ENCODE results near the gene ATOX1.
A peak's percentile ranks its signal among the peaks of the same experiment; 100 is the strongest.

Gene ATOX1

GRCh38 chr5:151741678-151742423 lies 16.6 kb downstream of the ATOX1 start:
- no peaks in the 10 kb centered on the region for H3K36me3 ChIP-seq (ENCODE audit: control insufficient read depth, insufficient read depth, low read length)
- no peak overlapping the region for H2AFZ ChIP-seq
- H3K4me2 ChIP-seq (ENCODE audit: low read length): no peak overlapping the region
- TF ChIP-seq CTCF (IDR thresholded peaks at IDR 0.05): no peak
- no peaks in the 10 kb centered on the region for H3K79me2 ChIP-seq
- H3K9me3 ChIP-seq (ENCODE audit: control insufficient read depth, low read length): no peaks in the 10 kb centered on the region
- no peak overlapping the region for H3K4me3 ChIP-seq (ENCODE audit: low read depth, low read length)
- H3K9ac ChIP-seq: no peak overlapping the region
- no peak overlapping the region for H3K27ac ChIP-seq
- no peaks in the 10 kb centered on the region for H3K27me3 ChIP-seq (ENCODE audit: control insufficient read depth, insufficient read depth, low read length)
- H3K4me1 ChIP-seq: peaks cover 4% of the 10 kb centered on the region

- no peak for TF ChIP-seq CTCF (IDR thresholded peaks at IDR 0.05)
- no peaks in the 10 kb centered on the region for H3K36me3 ChIP-seq (ENCODE audit: control insufficient read depth, insufficient read depth, low read length)
- H3K27me3 ChIP-seq (ENCODE audit: control insufficient read depth, insufficient read depth, low read length): no peaks in the 10 kb centered on the region
- H3K9ac ChIP-seq: no peak overlapping the region
- H2AFZ ChIP-seq: no peak overlapping the region
- H3K4me1 ChIP-seq: peaks cover 4% of the 10 kb centered on the region
- no peak overlapping the region for H3K27ac ChIP-seq
- H3K9me3 ChIP-seq (ENCODE audit: control insufficient read depth, low read length): no peaks in the 10 kb centered on the region
- H3K4me2 ChIP-seq (ENCODE audit: low read length): no peak overlapping the region
- H3K79me2 ChIP-seq: no peaks in the 10 kb centered on the region
- H3K4me3 ChIP-seq (ENCODE audit: low read depth, low read length): no peak overlapping the region
These were observed 17.5 kb downstream of the ATOX1 start for GRCh38 chr5:151740958-151741373.

- Histone ChIP-seq H3K9ac (no peak overlapping the region), H3K4me3 (ENCODE audit: low read depth, low read length) (no peak overlapping the region)
These were observed 18.0 kb downstream of the ATOX1 start for GRCh38 chr5:151740336-151740942.

GRCh38 chr5:151739939-151740335 lies 18.5 kb downstream of the ATOX1 start:
- Histone ChIP-seq H3K4me2 (ENCODE audit: low read length) (no peak overlapping the region), H2AFZ (no peak overlapping the region), H3K9ac (no peak overlapping the region), H3K36me3 (ENCODE audit: control insufficient read depth, insufficient read depth, low read length) (no peaks in the 10 kb centered on the region), H3K9me3 (ENCODE audit: control insufficient read depth, low read length) (no peaks in the 10 kb centered on the region), H3K79me2 (no peaks in the 10 kb centered on the region), H3K4me1 (peaks cover 4% of the 10 kb centered on the region), H3K27me3 (ENCODE audit: control insufficient read depth, insufficient read depth, low read length) (no peaks in the 10 kb centered on the region), H3K27ac (no peak overlapping the region), H3K4me3 (ENCODE audit: low read depth, low read length) (no peak overlapping the region)
- TF ChIP-seq CTCF (IDR thresholded peaks at IDR 0.05): no peak

More at GRCh38 chr5:151740336-151740942, 18.0 kb downstream of the ATOX1 start:
- TF ChIP-seq CTCF (IDR thresholded peaks at IDR 0.05): peak; percentile 92
- peaks cover 4% of the 10 kb centered on the region for H3K4me1 ChIP-seq
- no peaks in the 10 kb centered on the region for H3K27me3 ChIP-seq (ENCODE audit: control insufficient read depth, insufficient read depth, low read length)
- H2AFZ ChIP-seq: peak overlapping the region; percentile 7
- no peaks in the 10 kb centered on the region for H3K36me3 ChIP-seq (ENCODE audit: control insufficient read depth, insufficient read depth, low read length)
- no peaks in the 10 kb centered on the region for H3K9me3 ChIP-seq (ENCODE audit: control insufficient read depth, low read length)
- no peaks in the 10 kb centered on the region for H3K79me2 ChIP-seq
- no peak overlapping the region for H3K4me2 ChIP-seq (ENCODE audit: low read length)
- no peak overlapping the region for H3K27ac ChIP-seq
